Activated effector memory CD4-positive, alpha-beta T cell treated with Interleukin-2 at 50 U/mL for 16 hours (primary cell): ENCODE data around the gene CASP14.
A peak's percentile ranks its signal among the peaks of the same experiment; 100 is the strongest.
"Not testable (repeated sequence)": the region's sequence is repeated elsewhere in the genome, so short reads cannot be mapped to it uniquely, and the experiment has no call there.

Source experiments
- DNase-seq: peaks from one replicate; pipeline ENCODE4 v3.0.0-alpha.2; 2020

The CASP14 gene

DNA sequence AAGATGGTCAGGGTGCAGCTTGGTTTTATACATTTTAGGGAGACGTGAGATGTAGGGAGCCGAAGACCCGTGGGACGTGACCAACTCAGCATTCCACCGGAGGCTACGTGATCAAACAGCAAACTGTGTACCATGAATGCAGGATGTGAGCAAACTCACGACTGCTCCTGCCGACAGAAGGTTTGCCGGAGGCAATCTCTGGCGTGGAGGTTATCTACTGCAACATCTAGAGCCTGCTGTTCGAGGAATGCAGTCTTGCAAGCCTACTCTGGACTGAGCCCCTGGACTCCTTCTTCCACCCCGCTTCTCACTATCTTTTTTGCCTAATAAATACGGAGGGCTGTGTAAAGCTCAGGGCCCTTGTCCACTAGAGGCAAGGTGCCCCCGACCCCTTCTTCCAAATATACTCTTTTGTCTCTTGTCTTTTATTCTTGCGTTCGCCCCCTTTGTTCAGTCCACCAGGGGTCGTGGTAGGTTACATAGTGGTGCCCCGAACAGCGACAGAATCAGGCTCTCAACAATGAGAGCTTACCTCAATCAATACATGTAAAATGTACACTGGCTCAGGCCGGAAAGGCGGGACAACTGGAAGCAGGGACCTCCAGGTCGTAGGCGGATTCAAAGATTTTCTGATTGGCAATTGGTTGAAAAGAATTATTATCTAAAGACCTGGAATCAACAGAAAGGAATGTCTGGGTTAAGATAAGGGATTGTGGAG is 23.8 kb downstream of the CASP14 start:
- DNase-seq = no peak

- DNase-seq = no peak
Measured at GRCh38 chr19:15074371-15074770, 25.1 kb downstream of the CASP14 start.

DNA sequence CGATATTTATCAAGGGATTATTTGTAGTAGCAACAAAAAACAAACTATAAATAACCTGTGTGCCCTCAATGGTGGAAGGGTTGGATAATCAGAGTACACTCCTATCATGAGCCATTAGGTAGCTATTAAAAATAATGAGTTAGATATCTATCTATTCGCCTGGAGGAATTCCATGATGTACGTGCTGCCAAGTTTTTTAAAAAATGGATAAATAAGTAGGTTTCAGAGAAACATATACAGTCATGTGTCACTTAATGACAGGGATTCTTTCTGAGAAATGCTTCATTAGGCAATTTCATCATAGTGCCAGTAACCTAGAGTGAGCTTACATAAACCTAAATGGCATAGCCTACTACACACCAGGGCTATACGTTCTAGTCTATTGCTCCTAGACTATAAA is 26.5 kb downstream of the CASP14 start:
- DNase-seq = no peak

GRCh38 chr19:15080002-15080401 is 30.7 kb downstream of the CASP14 start:
- not testable (repeated sequence) for DNase-seq

DNA sequence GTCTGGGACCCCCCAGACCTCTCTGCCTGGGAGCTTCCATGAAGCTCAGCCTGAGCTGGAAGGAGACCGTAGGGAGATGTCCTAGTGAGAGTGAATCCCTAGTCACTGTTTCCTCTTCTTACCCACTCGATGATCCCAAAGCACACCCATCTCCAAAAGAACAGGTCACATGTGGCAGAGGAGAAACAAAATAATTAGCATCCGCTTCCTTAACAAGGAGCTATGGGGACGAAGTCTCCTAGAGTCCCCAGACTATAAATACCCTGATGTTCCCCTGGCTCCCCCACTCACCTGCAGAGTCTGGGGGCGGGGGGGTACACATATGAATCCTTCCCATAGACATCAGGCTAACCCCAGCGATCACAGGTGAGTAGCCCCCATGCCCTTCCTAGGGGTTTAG is 32.6 kb downstream of the CASP14 start, which contains the start of gene OR1I1:
TSS of gene OR1I1 (plus strand) at position 301 of the 400 bp plus-strand sequence. CDS start 4,855 bp downstream, outside the sequence.
- no peak for DNase-seq

- no peak for DNase-seq
Measured at GRCh38 chr19:15087182-15087581, 37.9 kb downstream of the CASP14 start.

GRCh38 chr19:15091918-15092753 is 42.9 kb downstream of the CASP14 start:
- DNase-seq = peak; percentile 5

DNA sequence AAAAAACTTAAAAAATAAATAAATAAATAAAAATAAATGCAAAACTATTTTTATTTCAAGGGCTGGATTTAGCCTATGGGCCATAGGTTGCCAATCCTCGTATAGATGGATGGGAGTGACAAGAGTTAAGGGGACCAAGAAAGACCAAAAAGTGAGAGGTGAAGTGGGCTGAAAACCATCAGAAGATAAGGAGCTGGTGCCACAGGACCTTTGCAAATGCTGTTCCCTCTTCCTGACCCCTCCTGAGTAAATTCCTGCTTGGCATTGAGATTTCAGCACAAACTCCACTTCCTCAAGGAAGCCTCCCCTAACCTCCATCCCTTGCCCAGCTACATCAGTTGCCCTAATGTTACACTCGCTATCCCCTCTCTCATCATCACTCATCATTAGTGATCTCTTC is 43.7 kb downstream of the CASP14 start:
- no peak for DNase-seq

DNA sequence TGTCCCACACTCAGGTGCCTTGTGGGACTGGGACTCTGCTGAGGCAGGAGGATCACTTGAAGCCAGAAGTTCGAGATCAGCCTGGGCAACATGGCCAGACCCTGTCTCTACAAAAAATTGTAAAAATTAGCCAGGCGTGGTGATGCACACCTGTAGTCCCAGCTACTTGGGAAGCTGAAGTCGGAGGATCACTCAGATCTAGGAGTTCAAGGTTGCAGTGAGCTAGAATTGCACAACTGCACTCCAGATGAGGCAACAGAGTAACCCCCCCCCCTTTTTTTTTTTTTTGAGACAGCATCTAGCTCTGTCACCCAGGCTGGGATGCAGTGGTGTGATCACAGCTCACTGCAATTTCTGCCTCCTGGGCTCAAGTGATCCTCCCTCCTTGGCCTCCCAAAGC is 46.9 kb downstream of the CASP14 start:
- no peak for DNase-seq

DNA sequence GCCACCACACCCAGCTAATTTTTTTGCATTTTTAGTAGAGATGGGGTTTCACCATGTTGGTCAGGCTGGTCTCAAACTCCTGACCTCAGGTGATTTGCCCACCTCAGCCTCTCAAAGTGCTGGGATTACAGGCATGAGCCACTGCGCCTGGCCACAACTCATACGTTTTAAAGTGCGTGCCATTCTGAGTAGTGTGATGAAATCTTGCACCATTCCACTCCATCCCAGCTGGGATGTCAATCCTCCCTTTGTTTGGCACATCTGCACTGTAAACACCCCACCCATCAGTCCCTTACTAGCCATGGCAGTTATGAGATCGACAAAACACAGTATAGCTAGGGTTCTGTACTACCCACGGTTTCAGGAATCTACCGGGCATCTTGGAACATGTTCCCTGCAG is 48.7 kb downstream of the CASP14 start:
- DNase-seq = not testable (repeated sequence)

DNA sequence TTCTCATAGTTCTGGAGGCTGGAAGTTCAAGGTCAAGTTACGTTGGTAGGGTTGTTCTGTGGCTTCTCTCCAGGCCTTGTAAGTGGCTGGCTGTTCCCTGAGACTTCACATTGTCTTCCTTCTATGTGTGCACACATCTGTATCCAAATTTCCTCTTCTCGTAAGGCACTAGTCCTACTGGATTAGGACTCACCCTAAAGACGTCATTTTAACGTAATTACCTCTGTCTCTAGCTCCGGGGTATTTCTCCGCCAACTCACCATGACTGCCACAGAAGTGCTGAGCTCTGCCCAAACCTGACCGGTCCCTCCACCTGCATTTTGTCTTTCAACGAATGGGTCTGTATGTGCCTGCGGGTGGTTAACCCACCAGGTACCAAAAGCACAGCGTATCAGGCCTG is 49.2 kb downstream of the CASP14 start:
- DNase-seq = no peak

GRCh38 chr19:15099017-15099582 is 49.8 kb downstream of the CASP14 start:
- DNase-seq = no peak

DNA sequence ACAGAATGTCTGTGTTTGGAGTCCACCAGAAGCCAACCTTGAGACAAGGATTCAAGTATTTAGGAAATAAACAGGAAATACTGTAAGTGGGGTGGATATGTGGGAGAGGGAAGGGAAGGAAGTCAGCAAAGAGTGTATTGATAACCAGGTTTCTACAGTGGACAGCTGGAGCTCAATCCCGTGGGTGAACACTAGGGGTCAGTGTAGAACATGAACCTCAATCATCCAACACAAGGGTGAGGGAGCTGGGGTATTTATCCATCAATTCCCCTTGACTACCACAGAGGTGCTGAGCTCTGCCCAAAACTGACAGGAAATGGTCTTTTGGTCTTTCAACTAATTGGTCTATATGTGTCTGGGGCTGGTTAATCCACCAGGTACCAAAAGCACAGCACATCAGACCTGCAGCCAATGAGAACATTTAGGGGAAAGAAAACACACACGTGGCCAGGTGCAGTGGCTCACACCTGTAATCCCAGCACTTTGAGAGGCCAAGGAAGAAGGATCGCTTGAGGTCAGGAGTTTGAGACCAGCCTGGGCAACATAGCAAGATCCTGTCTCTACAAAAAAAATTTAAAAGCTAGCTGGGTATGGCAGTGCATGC is 52.3 kb downstream of the CASP14 start:
- no peak for DNase-seq

DNA sequence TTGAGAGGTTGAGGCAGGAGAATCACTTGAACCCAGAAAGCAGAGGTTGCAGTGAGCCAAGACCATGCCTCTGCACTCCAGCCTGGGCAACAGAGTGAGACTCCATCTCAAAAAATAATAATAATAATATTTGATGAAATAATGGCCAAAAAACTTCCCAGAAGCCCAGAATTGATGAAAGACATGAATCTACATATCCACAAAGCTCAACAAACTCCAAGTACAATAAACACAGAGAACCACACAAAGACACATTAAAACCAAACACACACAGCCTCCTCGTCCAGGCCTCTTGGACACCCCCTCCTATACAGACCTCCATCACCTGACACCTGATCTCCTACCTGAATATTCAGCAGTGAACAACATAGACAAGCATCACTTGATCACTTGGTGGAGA is 54.7 kb downstream of the CASP14 start:
- DNase-seq = no peak

DNA sequence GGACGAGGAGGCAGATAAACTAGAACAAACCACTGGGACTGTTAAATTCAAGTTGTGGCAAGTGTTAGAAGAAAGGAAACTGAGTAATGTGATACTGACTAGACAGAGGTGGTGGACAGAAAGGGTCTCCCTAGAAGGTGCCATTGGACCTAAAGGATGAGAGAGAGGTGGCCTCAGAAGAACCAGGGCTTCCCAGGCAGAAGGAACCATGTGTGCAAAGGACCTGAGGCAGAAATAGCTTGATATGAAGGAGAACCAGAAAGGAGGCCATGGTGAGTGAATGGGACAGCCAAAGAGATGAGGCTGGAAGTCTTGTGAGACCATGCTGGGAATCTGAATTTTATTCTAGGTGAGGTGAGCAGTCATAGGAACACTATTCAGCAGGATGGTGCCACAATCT is 55.1 kb downstream of the CASP14 start:
- DNase-seq = no peak

DNA sequence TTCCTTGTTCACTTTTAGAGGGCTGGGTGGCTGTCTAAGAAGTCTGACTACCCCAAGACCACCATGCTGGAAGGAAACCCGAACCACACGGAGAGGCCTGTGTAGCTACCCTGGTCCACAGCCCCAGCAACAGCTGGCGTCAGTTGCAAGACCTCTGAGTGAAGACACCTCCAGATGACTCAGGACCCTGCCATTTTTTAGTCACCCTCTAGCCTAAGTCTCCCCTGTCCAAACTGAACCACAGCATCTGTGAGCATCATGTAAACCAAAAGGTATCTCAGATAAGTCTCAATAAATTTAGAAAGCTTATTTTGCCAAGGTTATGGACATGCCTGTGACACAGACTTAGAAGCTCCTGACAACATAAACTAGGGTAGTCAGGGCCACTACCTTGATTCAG is 55.8 kb downstream of the CASP14 start:
- DNase-seq = no peak

DNA sequence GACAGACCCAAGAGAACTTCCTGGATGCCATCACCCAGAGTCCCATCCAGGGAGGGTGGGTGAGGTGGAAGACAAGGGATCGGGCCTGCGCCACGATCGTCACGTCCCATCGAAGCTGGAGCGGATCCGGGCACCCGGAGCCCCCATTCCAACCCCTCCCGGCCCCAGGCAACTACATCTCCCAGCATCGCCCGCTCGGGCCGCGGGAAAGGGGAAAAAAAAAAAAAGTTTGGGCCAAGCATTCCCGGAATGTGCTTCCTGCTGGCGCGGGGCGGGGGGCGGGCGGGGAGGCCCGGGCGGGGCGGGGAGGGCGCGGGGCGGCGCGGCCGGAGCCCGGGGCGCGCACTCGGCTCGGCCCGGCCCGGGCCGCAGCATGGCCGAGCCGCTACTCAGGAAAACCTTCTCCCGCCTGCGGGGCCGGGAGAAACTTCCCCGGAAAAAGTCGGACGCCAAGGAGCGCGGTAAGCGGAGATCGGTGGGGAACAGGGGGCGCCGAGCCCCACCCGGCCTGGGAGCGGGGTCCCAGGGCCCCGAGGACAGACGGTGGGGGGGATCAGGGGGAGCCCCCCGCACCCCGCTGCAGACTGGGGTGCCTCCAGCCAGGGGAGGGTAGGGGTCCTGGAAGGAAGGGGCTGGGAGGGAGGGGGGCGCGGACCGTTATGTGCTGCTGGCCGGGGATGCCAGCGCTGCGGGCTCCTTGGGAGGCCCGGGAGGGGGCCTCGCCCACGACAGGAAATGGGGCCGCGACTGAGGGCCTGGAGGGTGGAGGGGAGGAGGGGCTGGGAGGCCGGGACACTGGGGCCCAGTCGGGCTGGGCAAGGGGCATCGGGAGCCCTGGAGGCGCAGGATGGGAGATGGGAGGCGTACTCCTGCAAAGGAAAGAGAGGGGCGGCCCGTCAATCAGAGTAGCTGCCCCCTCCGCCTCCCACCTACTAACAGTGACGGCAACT is 58.1 kb downstream of the CASP14 start, which contains the start of gene SYDE1:
TSS of gene SYDE1 (plus strand) at position 341 of the 950 bp plus-strand sequence. CDS start at position 374, 33 bp downstream.
- no peak for DNase-seq
